ENCODE results near the gene ZNF14.

DNA sequence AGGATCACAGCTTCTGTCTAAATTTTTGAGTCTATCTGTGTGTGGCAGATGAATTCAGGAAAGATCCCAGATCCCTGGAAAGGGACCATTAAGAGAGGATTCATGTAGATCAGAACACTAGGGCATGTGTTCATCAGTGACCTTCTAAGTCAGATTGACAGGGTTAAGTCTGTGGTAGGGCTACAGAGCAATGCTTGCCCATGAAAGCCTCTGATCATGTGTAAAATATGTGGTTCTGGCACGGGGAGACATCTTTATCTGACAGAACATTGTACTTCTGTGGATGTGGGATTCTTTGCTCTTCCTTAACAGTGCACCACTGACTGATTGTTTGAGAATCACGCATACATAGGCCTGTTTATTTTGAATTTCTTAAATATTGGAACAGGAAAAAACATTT is 45.8 kb upstream of the ZNF14 start:
- TF ChIP-seq ZNF384 (IDR thresholded peaks at IDR 0.05) (no peak), SP1 (IDR thresholded peaks at IDR 0.05) (no peak), SUZ12 (IDR thresholded peaks at IDR 0.05) (no peak), TARDBP (IDR thresholded peaks at IDR 0.05) (no peak), HDGF (IDR thresholded peaks at IDR 0.05; ENCODE audit: borderline replicate concordance) (no peak), L3MBTL2 (conservative IDR thresholded peaks at IDR 0.05) (no peak), BHLHE40 (IDR thresholded peaks at IDR 0.05; ENCODE audit: borderline replicate concordance) (no peak), FOXA1 (IDR thresholded peaks at IDR 0.05) (no peak), CTBP1 (IDR thresholded peaks at IDR 0.05; ENCODE audit: borderline replicate concordance) (no peak), ELF4 (IDR thresholded peaks at IDR 0.05) (no peak)
- TF ChIP-seq, protein P1, sequence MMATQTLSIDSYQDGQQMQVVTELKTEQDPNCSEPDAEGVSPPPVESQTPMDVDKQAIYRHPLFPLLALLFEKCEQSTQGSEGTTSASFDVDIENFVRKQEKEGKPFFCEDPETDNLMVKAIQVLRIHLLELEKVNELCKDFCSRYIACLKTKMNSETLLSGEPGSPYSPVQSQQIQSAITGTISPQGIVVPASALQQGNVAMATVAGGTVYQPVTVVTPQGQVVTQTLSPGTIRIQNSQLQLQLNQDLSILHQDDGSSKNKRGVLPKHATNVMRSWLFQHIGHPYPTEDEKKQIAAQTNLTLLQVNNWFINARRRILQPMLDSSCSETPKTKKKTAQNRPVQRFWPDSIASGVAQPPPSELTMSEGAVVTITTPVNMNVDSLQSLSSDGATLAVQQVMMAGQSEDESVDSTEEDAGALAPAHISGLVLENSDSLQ (IDR thresholded peaks at IDR 0.05): no peak
